Thyroid gland (tissue), 4 donors: ENCODE measurements around the gene POLN.

Experiments
- CTCF ChIP-seq, 6 experiments: fragments of 200-600 bp in 3 of 6; fragments of 450-650 bp in 3 of 6; sonication (generic) in 3 of 6; IDR thresholded peaks; one replicate each; pipeline ENCODE4 v1.5.1; 2016 to 2019; ENCODE audit warnings: antibody characterized with exemption in 6 of 6, mild to moderate bottlenecking in 2 of 6, inconsistent platforms in 1 of 6, moderate library complexity in 1 of 6
- POLR2A ChIP-seq, 2 donors: fragments of 450-650 bp; IDR thresholded peaks; one replicate each; pipeline ENCODE4 v1.6.1; 2017; ENCODE audit warnings: antibody characterized with exemption in 2 of 2, mild to moderate bottlenecking in 2 of 2, moderate library complexity in 1 of 2

GRCh38 chr4:2212831-2213230, 29.1 kb downstream of the POLN start:
- TF ChIP-seq CTCF (IDR thresholded peaks at IDR 0.05) = no peak
- TF ChIP-seq POLR2A (IDR thresholded peaks at IDR 0.05) = no peak
